ENCODE results near the gene ADI1.

DNA sequence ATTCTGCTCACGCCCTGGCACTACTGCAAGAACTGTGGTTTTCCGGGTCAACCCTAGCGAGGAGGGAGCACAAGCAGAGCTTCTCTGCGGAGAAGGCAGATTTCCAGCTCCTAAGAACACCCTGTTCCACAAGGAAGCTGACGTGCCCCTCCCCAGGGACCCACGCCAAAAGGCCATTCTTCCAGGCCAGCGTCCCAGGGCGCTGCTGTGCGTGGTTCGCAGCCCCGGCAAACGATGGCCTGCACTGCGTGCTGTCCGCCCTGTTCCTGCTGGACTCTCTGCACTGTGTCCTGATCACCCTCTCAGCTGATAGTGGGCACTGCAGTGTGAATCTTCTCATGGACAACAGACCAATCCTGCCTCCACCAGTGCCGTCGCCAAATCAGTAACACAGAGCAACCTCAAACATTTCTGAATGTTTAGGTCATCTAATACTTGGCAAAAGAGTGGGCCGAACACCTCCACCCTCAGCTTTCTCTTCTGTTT lies 49.1 kb downstream of the ADI1 start:
- TF ChIP-seq, protein P1, sequence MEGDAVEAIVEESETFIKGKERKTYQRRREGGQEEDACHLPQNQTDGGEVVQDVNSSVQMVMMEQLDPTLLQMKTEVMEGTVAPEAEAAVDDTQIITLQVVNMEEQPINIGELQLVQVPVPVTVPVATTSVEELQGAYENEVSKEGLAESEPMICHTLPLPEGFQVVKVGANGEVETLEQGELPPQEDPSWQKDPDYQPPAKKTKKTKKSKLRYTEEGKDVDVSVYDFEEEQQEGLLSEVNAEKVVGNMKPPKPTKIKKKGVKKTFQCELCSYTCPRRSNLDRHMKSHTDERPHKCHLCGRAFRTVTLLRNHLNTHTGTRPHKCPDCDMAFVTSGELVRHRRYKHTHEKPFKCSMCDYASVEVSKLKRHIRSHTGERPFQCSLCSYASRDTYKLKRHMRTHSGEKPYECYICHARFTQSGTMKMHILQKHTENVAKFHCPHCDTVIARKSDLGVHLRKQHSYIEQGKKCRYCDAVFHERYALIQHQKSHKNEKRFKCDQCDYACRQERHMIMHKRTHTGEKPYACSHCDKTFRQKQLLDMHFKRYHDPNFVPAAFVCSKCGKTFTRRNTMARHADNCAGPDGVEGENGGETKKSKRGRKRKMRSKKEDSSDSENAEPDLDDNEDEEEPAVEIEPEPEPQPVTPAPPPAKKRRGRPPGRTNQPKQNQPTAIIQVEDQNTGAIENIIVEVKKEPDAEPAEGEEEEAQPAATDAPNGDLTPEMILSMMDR (conservative IDR thresholded peaks at IDR 0.05; ENCODE audit: low read depth, low read length) = no peak
- TF ChIP-seq RAD21 (IDR thresholded peaks at IDR 0.05; ENCODE audit: low read length) (0 out of 2 replicates have a peak, but pooled peaks have one; percentile 18), POLR2A (IDR thresholded peaks at IDR 0.05; ENCODE audit: low read depth, low read length) (no peak; the same call in 1 of the 2 replicates), RFX5 (IDR thresholded peaks at IDR 0.05; ENCODE audit: low read depth, low read length) (no peak), SMC3 (IDR thresholded peaks at IDR 0.05; ENCODE audit: low read depth, low read length) (no peak), FOS (IDR thresholded peaks at IDR 0.05; ENCODE audit: low read depth, low read length) (0 out of 2 replicates have a peak, but pooled peaks have one; percentile 2), BHLHE40 (IDR thresholded peaks at IDR 0.05; ENCODE audit: low read depth, low read length) (0 out of 2 replicates have a peak, but pooled peaks have one; percentile 15), MAFK (IDR thresholded peaks at IDR 0.05; ENCODE audit: low read depth, low read length) (no peak)
- TF ChIP-seq, protein P2, sequence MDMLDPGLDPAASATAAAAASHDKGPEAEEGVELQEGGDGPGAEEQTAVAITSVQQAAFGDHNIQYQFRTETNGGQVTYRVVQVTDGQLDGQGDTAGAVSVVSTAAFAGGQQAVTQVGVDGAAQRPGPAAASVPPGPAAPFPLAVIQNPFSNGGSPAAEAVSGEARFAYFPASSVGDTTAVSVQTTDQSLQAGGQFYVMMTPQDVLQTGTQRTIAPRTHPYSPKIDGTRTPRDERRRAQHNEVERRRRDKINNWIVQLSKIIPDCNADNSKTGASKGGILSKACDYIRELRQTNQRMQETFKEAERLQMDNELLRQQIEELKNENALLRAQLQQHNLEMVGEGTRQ (IDR thresholded peaks at IDR 0.05; ENCODE audit: low read depth, low read length) = no peak
- TF ChIP-seq, protein P3, sequence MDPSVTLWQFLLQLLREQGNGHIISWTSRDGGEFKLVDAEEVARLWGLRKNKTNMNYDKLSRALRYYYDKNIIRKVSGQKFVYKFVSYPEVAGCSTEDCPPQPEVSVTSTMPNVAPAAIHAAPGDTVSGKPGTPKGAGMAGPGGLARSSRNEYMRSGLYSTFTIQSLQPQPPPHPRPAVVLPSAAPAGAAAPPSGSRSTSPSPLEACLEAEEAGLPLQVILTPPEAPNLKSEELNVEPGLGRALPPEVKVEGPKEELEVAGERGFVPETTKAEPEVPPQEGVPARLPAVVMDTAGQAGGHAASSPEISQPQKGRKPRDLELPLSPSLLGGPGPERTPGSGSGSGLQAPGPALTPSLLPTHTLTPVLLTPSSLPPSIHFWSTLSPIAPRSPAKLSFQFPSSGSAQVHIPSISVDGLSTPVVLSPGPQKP (IDR thresholded peaks at IDR 0.05; ENCODE audit: borderline replicate concordance, low read depth, low read length) = no peak

Data from IMR-90 (cell line).